Raji (cell line): ENCODE measurements around the gene PLSCR4.

Experiments
- POLR2A ChIP-seq: IDR thresholded peaks from 2 replicates; pipeline ENCODE4 v1.6.1; 2011; ENCODE audit warnings: low read depth, low read length, control low read depth; ENCODE audit not compliant: insufficient read depth

The PLSCR4 gene

DNA sequence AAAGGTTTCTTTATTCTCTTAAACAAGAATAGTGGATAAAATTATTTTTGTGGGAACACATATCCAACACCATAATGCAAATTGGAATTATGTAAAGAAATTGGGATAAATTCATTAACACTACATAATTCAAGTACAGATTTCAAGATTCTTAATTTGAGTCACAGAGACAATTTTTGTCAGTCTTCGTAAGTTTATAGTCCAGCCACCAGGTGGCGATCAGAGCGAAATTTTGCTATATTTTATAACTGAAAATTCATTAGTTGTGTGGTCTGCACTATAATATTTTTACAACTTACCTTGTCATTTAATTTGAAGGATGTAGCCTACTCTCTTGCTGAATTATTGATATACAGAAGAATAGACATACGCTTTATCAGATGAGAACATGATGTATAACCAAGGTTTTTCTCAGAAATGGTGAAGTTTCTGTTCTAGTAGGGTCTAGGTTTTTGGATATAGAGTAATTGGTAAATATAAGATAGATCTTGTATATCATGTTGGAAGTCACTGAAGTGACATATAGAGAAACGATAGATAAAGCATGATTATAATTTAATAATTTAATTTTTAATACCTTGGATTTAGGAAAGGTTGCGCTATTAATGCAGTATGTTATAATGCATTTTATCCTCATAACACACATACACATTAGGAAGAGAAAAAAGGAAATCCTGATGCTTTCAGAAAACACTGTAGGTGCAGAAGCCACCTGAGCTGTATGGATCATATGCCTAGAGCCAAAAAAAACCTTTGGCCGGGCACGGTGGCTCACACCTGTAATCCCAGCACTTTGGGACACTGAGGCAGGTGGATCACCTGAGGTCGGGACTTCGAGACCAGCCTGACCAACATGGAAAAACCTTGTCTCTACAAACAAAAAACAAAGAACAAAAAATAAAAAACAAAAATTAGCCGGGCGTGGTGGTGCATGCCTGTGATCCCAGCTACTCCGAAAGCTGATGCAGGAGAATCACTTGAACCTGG lies 31.7 kb downstream of the PLSCR4 start:
- no peak for TF ChIP-seq POLR2A

DNA sequence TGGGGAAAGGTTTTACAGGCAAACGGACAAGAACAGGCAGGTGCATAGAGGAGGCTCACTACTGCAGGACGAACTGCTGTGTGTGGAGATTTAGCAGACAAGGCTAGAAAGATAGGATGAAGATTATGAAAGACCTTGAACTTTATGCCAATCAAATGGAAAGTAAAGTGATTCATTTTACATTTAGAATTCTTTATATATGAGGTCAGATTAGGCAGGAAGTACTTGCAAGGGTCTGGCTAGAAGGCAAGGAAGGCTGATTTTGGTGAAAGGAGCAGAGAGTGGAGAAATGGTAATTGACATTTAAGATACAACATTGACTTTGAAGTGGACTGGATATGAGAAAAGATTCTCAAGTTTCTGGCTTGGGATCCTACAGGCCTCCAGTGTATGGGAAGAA lies 33.6 kb downstream of the PLSCR4 start:
- TF ChIP-seq POLR2A: no peak

DNA sequence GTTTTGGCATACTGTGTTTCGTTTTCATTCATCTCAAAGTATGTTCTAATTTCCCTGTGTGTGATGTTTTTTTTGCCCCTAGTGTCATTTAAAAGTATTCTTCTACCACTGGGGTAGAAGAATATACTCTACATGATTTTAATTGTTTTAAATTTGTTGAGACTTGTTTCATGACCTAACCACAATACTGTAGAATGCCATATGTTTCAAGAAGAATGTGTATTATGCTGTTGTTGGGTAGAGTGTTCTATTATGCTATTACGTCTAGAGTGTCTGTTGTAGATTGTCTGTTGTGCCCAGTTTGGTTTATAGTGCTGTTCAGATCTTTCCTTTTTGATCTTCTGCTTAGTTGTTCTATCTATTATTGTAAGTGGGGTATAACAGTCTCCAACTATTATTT lies 36.4 kb downstream of the PLSCR4 start:
- no peak for TF ChIP-seq POLR2A

DNA sequence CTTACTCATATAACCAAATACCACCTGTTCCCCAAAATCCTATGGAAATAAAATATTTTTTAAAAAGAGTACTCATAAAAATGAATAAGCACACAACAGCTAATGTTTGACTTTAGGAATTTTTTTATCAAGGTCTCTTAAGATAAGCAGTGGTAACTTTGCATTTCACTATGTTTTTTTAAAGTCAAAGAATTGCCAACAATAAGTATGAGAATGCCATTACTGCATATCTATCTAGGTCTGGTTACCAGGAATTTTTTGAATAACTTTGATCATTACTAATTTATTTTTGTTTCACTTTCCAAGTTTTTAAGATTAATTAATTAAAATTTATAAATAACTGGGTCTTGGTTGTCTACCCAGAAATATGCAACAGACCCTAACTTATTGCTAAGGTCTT lies 41.5 kb downstream of the PLSCR4 start:
- TF ChIP-seq POLR2A: no peak

DNA sequence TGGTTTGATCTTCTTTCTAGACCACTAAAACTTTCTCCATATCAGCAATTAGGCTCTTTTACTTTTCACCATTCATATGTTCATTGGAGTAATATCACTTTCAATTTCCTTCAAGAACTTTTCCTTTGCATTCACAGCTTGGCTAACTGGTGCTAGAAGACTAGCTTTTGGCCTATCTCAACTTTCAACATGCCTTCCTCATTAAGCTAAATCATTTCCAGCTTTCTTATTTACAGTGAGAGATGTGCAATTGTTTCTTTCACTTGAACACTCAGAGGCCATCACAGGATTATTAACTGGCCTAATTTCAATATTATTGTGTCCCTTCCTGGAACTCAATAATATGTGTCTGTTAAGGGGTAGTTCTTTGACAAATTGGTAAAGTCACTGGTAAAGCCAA lies 47.1 kb downstream of the PLSCR4 start:
- no peak for TF ChIP-seq POLR2A

DNA sequence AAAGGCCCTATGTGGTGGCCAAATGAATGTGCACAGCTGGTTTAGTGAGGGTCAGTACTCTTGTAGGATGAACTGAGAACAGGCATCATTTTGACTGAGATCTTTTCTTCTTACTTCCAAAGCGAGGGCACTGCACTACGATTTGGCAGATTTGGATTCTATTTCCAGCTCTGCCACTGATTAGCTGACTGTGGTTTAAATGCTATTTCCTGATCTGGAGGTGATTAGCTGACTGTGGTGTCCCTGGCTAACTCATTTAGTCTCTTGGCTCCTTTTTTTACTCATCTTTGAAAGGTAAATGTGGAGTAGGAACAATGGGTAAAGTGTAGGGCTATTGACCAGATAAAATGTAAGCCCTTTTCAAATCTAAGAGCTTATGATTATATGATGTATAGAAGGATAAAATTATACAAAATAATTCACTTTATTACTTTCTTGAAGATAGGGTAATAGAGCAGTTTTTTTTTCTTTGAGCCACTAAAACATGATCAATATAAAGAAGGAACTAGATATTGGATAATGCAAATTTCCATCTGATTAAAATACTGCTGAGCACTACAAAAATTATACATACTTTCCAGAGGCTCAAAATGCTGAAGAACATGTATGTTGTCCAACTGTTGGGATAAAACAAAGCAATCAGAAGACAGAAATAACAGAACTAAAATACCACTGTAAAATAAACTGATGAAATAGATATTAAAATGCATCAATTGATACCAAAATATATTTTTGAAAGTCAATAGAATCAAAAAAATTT lies 50.3 kb downstream of the PLSCR4 start:
- no peak for TF ChIP-seq POLR2A

DNA sequence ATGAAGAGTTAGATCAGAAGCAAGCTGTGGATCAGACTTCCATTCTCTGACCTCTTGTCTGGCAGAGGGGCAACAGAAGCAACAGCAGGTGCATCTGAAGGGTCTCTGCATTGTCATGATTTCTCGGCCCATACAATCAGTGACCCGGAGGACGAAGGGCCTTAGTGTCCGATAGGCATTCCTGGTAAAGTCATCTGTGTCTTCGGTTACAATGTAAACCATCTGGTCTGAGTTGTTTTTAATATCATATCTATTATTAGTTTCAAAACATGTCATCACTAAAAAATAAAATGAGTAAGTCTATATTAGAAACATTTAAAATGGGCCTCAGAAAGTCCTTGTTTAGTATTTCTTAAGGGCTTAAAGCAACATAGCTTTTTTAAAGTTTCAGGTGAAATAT lies 51.1 kb downstream of the PLSCR4 start:
- no peak for TF ChIP-seq POLR2A

DNA sequence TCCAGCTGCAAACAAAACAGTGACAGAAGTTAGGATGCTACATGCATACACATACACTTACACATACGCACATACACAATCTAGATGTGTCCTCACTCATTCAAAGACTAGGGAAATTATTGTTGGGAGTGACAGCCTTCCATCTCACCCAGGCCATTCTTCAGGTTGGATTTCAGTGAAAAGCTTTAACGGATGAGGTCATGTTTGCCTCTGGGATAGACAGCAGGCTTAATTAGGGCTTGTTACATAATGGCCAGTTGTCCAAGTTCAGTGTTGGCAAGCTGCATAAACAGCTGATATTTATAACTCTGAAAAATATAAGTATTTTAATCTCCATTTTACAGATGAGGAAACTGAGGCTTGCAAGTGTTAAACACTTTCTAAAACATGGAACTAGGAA lies 54.1 kb downstream of the PLSCR4 start:
- TF ChIP-seq POLR2A: no peak

DNA sequence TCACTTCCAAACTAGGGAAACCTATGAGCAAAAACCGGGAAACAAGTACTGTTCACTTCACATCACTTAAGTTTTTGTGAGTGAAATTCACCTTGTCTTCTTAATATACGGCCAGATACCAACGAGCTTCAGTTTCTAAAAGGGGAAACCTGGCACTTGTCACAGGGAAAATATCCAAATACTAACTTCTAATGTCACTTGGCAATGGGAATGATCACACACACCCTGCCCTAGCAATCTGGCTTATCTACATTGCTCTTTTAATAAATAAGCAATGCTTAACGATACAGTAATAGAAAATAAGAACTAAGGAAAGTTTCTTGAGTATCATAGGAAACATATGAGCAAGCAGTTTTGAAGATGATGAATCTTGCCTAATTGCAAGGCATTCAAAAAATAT lies 55.3 kb downstream of the PLSCR4 start:
- TF ChIP-seq POLR2A: no peak

DNA sequence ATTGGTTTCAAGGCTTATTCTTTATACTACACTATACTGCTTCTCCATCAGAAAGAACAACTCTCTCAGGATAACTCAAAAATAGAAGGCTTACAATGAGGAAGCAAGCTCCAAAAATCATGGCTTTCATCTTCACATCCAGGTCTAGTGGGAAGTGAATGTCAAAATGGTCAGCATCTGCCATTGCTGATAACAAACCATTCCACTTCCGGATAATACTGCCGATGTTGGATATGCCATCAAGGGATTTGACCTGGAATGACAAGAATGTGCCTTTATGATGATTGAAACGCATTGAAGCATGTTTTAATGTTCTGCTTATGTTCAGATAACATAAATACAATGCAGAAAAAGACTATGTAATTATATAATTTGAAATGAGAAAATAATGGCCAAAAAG lies 55.9 kb downstream of the PLSCR4 start:
- no peak for TF ChIP-seq POLR2A

DNA sequence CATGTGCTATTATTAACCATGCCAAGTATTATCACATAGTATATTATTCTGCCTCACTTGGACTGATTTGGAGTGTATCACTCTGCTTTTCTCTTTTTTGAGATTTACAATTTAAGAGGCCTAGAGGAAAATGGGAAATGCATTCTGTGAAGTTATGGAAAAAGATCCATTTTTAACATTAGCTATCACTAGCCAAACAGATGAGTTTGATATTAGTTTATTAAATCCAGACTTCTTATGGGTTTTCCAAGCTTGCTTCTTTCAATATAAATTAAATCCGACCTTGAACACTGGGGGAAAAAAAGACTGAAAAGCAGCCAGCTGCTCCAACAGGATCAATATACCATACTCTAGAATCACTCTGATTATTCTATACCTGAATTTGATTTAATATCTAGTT lies 59.9 kb downstream of the PLSCR4 start:
- TF ChIP-seq POLR2A: no peak

DNA sequence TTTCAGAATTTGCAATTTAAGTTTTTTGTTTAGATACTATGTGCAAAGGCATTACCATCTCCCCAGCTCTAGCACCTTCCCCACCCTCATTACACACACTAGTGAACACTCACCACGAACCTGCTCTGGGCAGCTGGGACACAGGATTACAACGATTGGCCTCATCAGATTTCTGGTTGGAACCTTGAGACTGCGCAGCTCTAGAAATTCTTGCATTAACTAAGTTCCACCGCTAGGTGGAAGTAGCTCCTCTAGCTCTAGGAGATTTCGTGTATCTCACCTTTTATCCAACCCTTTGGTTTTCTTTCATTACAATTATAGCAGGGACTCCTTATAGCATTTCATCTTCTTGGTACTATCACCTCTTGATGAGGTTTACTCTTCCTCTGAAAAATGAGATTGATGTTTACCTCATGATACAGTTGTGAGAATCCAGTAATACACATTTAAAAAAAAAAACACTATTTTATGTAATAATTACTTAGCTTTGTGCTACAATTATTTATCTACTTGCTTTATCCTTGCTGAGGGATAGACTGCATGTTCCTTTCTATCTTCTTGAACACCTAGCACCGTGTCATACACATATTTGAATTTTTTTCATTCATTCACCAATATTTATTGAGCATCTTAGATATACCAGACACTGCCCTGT lies 61.3 kb downstream of the PLSCR4 start:
- TF ChIP-seq POLR2A: no peak

DNA sequence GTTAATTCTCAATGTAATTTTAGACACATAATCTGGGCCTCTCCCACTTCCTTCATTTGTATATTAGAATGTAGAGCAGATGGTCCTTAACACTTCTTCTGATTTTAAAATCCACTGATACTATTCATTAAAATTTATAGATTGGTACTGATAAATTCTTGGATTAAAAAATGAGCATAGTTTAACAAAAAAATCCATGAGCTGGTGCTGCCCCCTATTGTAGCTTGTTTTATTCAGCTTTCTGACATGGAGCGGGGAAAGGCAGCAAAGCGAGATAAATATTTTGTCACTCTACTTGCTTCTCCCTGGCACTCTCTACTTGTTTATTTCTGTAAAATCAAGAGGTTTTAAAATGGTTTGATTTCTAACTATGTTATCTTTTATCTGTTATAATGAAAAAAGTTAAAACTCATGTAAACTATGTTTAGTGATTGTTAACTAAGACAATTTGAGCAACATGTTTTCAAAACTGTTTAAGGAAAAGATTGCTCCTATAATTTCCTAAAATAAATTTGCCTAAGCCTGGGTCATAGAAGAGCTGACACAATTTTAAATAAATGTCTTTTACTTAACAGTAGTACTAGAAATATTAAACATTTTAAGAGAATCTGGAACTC lies 63.5 kb downstream of the PLSCR4 start:
- no peak for TF ChIP-seq POLR2A

DNA sequence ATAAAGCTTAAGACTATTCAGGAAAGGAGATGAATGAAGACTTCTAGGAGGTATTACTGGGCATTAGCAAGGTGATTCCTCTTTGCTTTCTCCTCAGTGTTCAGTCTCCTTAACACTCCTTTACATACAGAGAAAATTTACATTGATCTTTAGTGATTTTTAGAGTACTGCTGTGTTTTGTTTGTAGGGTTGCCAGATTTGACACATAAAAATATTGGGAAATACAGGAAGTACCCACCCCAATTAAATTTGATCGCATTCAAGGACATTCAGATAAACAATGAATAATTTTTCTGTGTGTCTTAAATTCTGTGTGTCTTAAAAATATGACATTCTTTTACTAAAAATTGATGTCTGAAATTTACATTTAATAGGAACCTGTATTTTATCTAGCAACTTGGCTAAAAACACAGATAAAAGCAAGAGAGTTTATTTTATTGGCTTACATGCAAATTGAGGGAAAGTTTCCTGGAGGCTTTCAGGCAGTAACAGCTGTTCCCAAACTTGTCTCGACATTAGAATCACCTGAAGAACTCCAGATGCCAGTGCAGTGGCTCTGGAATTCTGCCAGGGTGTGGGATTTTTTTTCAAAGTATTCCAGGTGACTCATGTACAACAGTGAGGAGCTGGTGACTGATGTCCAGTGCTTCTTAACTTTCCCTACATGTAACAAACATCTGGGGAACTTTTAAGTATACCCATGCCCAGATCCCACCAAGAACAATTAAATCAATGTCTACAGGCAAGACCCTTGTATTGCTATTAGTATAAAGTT lies 66.5 kb downstream of the PLSCR4 start:
- no peak for TF ChIP-seq POLR2A

DNA sequence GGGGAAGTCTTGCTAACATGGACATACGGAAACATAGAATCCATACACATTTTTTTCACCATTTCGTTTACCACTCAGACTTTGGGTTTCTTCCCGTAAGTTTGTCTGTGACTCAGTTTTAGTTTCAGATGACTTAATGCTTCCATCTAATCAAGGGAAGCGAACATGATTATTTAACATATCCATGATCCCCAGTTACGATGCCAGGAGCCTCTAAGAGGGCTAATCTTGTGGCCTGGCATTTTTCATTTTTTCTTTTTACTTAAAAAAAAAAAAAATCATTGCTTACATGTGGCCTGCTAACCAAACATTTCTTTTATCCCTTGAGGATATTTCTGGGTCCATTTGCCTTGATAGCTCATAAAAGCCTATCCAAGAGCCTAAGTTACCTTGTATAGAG lies 69.7 kb downstream of the PLSCR4 start:
- TF ChIP-seq POLR2A: no peak

DNA sequence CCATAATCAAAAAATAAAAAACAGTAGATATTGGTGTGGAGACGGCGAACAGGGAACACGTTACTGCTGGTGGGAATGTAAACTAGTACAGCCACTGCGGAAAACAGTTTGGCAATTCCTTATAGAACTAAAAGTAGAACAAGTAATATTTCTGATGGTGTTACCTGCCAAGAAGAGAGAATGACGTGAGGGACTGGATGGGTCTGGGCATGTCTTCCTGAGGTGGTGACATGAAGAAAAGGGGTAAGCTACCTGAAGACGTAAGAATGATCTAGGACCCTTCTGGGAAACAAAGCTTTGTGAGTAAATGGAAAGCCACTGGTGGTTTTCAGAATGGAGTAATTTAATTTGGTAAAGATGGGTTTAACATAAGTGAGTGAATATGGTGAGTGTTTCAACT lies 70.5 kb downstream of the PLSCR4 start:
- no peak for TF ChIP-seq POLR2A
